Measurements from ENCODE around the gene LCNL1. TPM values are rescaled to one million over a fixed set of nuclear protein-coding genes. Genes with fewer than 3 reads are reported as not detected.

LCNL1 gene
- total and polyA plus RNA-seq, 2 of the 13 experiments (the other 11 are each of a cell fraction or from before 2014, with no cell fraction given): not detected

DNA sequence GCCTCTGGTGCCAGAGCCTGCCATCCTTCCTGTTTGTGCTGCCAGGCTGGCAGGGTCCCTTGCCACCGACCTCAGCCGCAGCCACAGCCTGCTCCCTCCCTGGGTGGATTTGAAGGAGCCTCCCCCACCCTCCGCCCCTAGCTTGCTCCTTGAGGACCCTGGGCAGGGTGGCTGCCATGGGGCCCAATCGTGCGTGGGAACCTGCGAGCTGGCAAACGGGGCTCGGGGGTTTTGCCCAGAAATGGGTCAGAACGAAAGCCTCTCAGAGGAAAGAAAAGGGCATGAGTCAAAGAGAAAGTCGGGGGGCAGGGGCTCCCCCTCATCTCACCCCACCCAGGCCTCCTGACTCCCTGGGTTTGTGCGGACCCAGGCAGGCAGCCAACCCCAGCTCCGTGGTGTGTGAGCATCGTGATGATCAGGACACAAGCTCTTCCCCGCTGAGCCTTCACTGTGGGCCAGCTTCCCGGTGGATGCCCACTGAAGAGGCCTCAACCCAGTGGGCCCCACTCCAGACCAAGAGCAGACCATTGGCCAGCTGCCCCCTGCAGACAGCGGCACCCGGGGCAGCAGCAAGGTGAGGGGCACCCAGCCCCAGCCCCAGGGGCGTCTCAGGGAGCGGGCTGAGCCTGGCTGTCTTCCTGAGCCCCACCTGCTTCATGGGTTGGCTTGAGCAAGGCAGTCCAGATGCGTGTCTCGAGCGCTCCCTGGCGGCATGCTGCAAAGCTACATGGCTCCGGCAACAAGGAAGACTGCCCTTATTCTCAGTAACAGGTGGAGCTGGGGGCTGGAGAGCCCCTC is 52.1 kb downstream of the LCNL1 start (continued):
- TF ChIP-seq MAF1 (CRISPR knock-in tag; IDR thresholded peaks at IDR 0.05; ENCODE audit: borderline replicate concordance) (no peak), SMC3 (IDR thresholded peaks at IDR 0.05; ENCODE audit: low read length) (peak; percentile 68), MTF2 (CRISPR knock-in tag; IDR thresholded peaks at IDR 0.05; ENCODE audit: borderline replicate concordance) (no peak), THAP11 (CRISPR knock-in tag; IDR thresholded peaks at IDR 0.05) (0 out of 2 replicates have a peak, but pooled peaks have one; percentile 13), IRF2 (CRISPR knock-in tag; IDR thresholded peaks at IDR 0.05) (0 out of 2 replicates have a peak, but pooled peaks have one; percentile 53), ELF1 (CRISPR knock-in tag; IDR thresholded peaks at IDR 0.05) (peak; percentile 48), UBTF (CRISPR knock-in tag; IDR thresholded peaks at IDR 0.05) (peak; percentile 37; the same call in 1 of the 2 replicates), SYNCRIP (IDR thresholded peaks at IDR 0.05; ENCODE audit: insufficient read depth, low read depth, low read length) (no peak), SP140L (CRISPR knock-in tag; IDR thresholded peaks at IDR 0.05; ENCODE audit: borderline replicate concordance) (no peak), SOX6 (IDR thresholded peaks at IDR 0.05) (no peak), SOX6 (CRISPR knock-in tag; IDR thresholded peaks at IDR 0.05) (0 out of 2 replicates have a peak, but pooled peaks have one; percentile 22), ZNF788 (CRISPR knock-in tag; IDR thresholded peaks at IDR 0.05; ENCODE audit: borderline replicate concordance) (0 out of 2 replicates have a peak, but pooled peaks have one; percentile 23), NFE2L1 (CRISPR knock-in tag; IDR thresholded peaks at IDR 0.05; ENCODE audit: borderline replicate concordance) (no peak)
- TF ChIP-seq, protein P1, sequence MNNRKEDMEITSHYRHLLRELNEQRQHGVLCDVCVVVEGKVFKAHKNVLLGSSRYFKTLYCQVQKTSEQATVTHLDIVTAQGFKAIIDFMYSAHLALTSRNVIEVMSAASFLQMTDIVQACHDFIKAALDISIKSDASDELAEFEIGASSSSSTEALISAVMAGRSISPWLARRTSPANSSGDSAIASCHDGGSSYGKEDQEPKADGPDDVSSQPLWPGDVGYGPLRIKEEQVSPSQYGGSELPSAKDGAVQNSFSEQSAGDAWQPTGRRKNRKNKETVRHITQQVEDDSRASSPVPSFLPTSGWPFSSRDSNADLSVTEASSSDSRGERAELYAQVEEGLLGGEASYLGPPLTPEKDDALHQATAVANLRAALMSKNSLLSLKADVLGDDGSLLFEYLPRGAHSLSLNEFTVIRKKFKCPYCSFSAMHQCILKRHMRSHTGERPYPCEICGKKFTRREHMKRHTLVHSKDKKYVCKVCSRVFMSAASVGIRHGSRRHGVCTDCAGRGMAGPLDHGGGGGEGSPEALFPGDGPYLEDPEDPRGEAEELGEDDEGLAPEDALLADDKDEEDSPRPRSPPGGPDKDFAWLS (CRISPR knock-in tag; IDR thresholded peaks at IDR 0.05; ENCODE audit: borderline replicate concordance): no peak
- TF ChIP-seq, protein P2, sequence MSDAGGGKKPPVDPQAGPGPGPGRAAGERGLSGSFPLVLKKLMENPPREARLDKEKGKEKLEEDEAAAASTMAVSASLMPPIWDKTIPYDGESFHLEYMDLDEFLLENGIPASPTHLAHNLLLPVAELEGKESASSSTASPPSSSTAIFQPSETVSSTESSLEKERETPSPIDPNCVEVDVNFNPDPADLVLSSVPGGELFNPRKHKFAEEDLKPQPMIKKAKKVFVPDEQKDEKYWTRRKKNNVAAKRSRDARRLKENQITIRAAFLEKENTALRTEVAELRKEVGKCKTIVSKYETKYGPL (CRISPR knock-in tag; IDR thresholded peaks at IDR 0.05): no peak
- TF ChIP-seq, protein P3, sequence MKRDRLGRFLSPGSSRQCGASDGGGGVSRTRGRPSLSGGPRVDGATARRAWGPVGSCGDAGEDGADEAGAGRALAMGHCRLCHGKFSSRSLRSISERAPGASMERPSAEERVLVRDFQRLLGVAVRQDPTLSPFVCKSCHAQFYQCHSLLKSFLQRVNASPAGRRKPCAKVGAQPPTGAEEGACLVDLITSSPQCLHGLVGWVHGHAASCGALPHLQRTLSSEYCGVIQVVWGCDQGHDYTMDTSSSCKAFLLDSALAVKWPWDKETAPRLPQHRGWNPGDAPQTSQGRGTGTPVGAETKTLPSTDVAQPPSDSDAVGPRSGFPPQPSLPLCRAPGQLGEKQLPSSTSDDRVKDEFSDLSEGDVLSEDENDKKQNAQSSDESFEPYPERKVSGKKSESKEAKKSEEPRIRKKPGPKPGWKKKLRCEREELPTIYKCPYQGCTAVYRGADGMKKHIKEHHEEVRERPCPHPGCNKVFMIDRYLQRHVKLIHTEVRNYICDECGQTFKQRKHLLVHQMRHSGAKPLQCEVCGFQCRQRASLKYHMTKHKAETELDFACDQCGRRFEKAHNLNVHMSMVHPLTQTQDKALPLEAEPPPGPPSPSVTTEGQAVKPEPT (CRISPR knock-in tag; IDR thresholded peaks at IDR 0.05; ENCODE audit: low read depth): 0 out of 2 replicates have a peak, but pooled peaks have one; percentile 40
- TF ChIP-seq, protein P4, sequence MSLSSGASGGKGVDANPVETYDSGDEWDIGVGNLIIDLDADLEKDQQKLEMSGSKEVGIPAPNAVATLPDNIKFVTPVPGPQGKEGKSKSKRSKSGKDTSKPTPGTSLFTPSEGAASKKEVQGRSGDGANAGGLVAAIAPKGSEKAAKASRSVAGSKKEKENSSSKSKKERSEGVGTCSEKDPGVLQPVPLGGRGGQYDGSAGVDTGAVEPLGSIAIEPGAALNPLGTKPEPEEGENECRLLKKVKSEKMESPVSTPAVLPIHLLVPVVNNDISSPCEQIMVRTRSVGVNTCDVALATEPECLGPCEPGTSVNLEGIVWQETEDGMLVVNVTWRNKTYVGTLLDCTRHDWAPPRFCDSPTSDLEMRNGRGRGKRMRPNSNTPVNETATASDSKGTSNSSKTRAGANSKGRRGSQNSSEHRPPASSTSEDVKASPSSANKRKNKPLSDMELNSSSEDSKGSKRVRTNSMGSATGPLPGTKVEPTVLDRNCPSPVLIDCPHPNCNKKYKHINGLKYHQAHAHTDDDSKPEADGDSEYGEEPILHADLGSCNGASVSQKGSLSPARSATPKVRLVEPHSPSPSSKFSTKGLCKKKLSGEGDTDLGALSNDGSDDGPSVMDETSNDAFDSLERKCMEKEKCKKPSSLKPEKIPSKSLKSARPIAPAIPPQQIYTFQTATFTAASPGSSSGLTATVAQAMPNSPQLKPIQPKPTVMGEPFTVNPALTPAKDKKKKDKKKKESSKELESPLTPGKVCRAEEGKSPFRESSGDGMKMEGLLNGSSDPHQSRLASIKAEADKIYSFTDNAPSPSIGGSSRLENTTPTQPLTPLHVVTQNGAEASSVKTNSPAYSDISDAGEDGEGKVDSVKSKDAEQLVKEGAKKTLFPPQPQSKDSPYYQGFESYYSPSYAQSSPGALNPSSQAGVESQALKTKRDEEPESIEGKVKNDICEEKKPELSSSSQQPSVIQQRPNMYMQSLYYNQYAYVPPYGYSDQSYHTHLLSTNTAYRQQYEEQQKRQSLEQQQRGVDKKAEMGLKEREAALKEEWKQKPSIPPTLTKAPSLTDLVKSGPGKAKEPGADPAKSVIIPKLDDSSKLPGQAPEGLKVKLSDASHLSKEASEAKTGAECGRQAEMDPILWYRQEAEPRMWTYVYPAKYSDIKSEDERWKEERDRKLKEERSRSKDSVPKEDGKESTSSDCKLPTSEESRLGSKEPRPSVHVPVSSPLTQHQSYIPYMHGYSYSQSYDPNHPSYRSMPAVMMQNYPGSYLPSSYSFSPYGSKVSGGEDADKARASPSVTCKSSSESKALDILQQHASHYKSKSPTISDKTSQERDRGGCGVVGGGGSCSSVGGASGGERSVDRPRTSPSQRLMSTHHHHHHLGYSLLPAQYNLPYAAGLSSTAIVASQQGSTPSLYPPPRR (CRISPR knock-in tag; IDR thresholded peaks at IDR 0.05; ENCODE audit: borderline replicate concordance): no peak
